OCI-LY1 (cell line): ENCODE results near the gene PPP6R1.
"Not testable (repeated sequence)": the region's sequence is repeated elsewhere in the genome, so short reads cannot be mapped to it uniquely, and the experiment has no call there.

ENCODE experiments used
- H2AFZ ChIP-seq: fragments of 200-600 bp; sonication (generic), shearing (Covaris generic); 2 replicates; pipeline ENCODE4 v1.6.0; 2014; ENCODE audit warnings: antibody characterized with exemption, mild to moderate bottlenecking, low read length
- H3F3A ChIP-seq: fragments of 200-600 bp; sonication (generic), shearing (Covaris generic); 2 replicates; pipeline ENCODE4 v1.6.0; 2014; ENCODE audit warnings: mild to moderate bottlenecking, antibody characterized with exemption, low read length, moderate library complexity; ENCODE audit not compliant: insufficient read depth
- H3K27ac ChIP-seq: fragments of 200-600 bp; sonication (generic); 2 replicates; pipeline ENCODE4 v1.5.1; 2014; ENCODE audit warnings: low read length, mixed run types, mild to moderate bottlenecking, low read depth; ENCODE audit not compliant: poor library complexity, severe bottlenecking
- H3K27me3 ChIP-seq: fragments of 200-600 bp; sonication (generic); 2 replicates; pipeline ENCODE4 v1.6.0; 2014; ENCODE audit warnings: antibody characterized with exemption, mild to moderate bottlenecking, low read length, moderate library complexity; ENCODE audit not compliant: insufficient read depth
- H3K36me3 ChIP-seq: fragments of 200-600 bp; sonication (generic); 2 replicates; pipeline ENCODE4 v1.6.1; 2014; ENCODE audit warnings: mild to moderate bottlenecking, antibody characterized with exemption, low read length, moderate library complexity, mixed read lengths; ENCODE audit not compliant: insufficient read depth
- H3K4me1 ChIP-seq: fragments of 200-600 bp; sonication (generic); 2 replicates; pipeline ENCODE4 v1.5.1; 2014; ENCODE audit warnings: mild to moderate bottlenecking, low read length, moderate library complexity; ENCODE audit not compliant: insufficient read depth, severe bottlenecking
- H3K4me2 ChIP-seq: fragments of 200-600 bp; sonication (generic), shearing (Covaris generic); 2 replicates; pipeline ENCODE4 v1.6.1; 2014; ENCODE audit warnings: low read length
- H3K4me3 ChIP-seq: fragments of 200-600 bp; sonication (generic); 2 replicates; pipeline ENCODE4 v1.5.1; 2014; ENCODE audit warnings: low read length, low read depth, mild to moderate bottlenecking, mixed read lengths; ENCODE audit not compliant: poor library complexity, severe bottlenecking
- H3K79me2 ChIP-seq: fragments of 200-600 bp; shearing (Covaris generic); 2 replicates; pipeline ENCODE4 v1.6.1; 2016; ENCODE audit warnings: mixed run types, low read length, mixed read lengths; ENCODE audit not compliant: insufficient read depth
- H3K9ac ChIP-seq: fragments of 200-600 bp; sonication (generic), shearing (Covaris generic); 2 replicates; pipeline ENCODE4 v1.6.1; 2014; ENCODE audit warnings: mild to moderate bottlenecking, low read length, mixed read lengths
- H3K9me2 ChIP-seq: fragments of 200-600 bp; sonication (generic), shearing (Covaris generic); 2 replicates; pipeline ENCODE4 v1.6.1; 2014; ENCODE audit warnings: low read depth, mild to moderate bottlenecking, low read length, mixed read lengths
- H3K9me3 ChIP-seq: fragments of 200-600 bp; shearing (Covaris generic); 2 replicates; pipeline ENCODE4 v1.6.1; 2014; ENCODE audit warnings: low read length, mixed read lengths
- H4K20me1 ChIP-seq: fragments of 200-600 bp; sonication (generic), shearing (Covaris generic); 2 replicates; pipeline ENCODE4 v1.6.0; 2016; ENCODE audit warnings: mild to moderate bottlenecking, low read length; ENCODE audit not compliant: insufficient read depth
- CTCF ChIP-seq: fragments of 200-600 bp; sonication (generic), shearing (Covaris generic); IDR thresholded peaks from 2 replicates; pipeline ENCODE4 v1.5.1; 2017; ENCODE audit warnings: mild to moderate bottlenecking, antibody characterized with exemption, low read length, moderate library complexity, mixed read lengths
- EZH2 ChIP-seq: fragments of 200-600 bp; sonication (generic), shearing (Covaris generic); IDR thresholded peaks from 2 replicates; pipeline ENCODE4 v1.8.0; 2017; ENCODE audit warnings: borderline replicate concordance, mixed run types, mild to moderate bottlenecking, antibody characterized with exemption, low read length, moderate library complexity, mixed read lengths

Gene PPP6R1

GRCh38 chr19:55226273-55226672, 32.5 kb downstream of the PPP6R1 start:
- TF ChIP-seq CTCF (no peak), EZH2 (no peak)
- H3K4me2 ChIP-seq: no peak overlapping the region
- no peaks in the 10 kb centered on the region for H3K4me1 ChIP-seq
- no peak overlapping the region for H3K9ac ChIP-seq
- H2AFZ ChIP-seq: no peak overlapping the region
- H3F3A ChIP-seq: 0 out of 2 replicates have a peak, but pooled peaks cover 3% of the 10 kb centered on the region
- H3K27me3 ChIP-seq: no peaks in the 10 kb centered on the region
- H3K27ac ChIP-seq: no peak overlapping the region
- peaks cover 86% of the 10 kb centered on the region for H3K36me3 ChIP-seq
- no peaks in the 10 kb centered on the region for H4K20me1 ChIP-seq
- H3K9me3 ChIP-seq: no peaks in the 10 kb centered on the region
- H3K4me3 ChIP-seq: no peak overlapping the region
- H3K79me2 ChIP-seq: no peaks in the 10 kb centered on the region
- H3K9me2 ChIP-seq: no peaks in the 10 kb centered on the region

GRCh38 chr19:55225415-55225958, 33.3 kb downstream of the PPP6R1 start:
- Histone ChIP-seq H3K9me2 (no peaks in the 10 kb centered on the region), H3K79me2 (no peaks in the 10 kb centered on the region), H3K4me2 (no peak overlapping the region), H3K4me3 (no peak overlapping the region), H3K27me3 (no peaks in the 10 kb centered on the region), H3K9me3 (0 out of 2 replicates have a peak, but pooled peaks cover 2% of the 10 kb centered on the region), H3K27ac (no peak overlapping the region), H4K20me1 (no peaks in the 10 kb centered on the region), H3K4me1 (no peaks in the 10 kb centered on the region), H3K9ac (no peak overlapping the region), H2AFZ (no peak overlapping the region), H3K36me3 (peaks cover 87% of the 10 kb centered on the region), H3F3A (0 out of 2 replicates have a peak, but pooled peaks cover 4% of the 10 kb centered on the region)
- TF ChIP-seq EZH2 (no peak), CTCF (no peak)

GRCh38 chr19:55224679-55225414, 34.0 kb downstream of the PPP6R1 start:
- H2AFZ ChIP-seq, H3K79me2 ChIP-seq, H3K9ac ChIP-seq, H3K27ac ChIP-seq, H3K27me3 ChIP-seq, H3K9me3 ChIP-seq, H3K9me2 ChIP-seq, H3F3A ChIP-seq, H4K20me1 ChIP-seq, H3K4me1 ChIP-seq, H3K4me3 ChIP-seq, H3K4me2 ChIP-seq: not testable (repeated sequence)
- H3K36me3 ChIP-seq: peaks cover 87% of the 10 kb centered on the region
